Measurements from ENCODE around the gene EEPD1.
"Not testable (repeated sequence)": the region's sequence is repeated elsewhere in the genome, so short reads cannot be mapped to it uniquely, and the experiment has no call there.

DNA sequence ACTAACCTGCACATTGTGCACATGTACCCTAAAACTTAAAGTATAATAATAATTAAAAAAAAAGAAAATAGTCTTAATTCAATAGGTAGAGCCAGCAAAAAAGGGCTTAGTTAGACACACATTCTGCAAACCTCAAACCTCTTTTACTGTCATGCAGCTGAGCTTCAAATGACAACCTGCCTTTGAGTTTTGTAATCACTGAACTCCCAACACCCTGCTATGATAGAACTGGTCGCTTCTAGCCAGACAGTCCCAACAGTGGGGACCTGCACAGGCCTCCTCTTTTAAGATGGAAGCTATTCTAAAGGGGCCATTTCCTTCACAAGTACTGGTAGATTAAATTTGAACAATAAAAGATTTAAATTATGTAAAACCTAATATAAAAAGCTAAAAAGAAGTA lies 90.9 kb downstream of the EEPD1 start:
- TF ChIP-seq, protein P1, sequence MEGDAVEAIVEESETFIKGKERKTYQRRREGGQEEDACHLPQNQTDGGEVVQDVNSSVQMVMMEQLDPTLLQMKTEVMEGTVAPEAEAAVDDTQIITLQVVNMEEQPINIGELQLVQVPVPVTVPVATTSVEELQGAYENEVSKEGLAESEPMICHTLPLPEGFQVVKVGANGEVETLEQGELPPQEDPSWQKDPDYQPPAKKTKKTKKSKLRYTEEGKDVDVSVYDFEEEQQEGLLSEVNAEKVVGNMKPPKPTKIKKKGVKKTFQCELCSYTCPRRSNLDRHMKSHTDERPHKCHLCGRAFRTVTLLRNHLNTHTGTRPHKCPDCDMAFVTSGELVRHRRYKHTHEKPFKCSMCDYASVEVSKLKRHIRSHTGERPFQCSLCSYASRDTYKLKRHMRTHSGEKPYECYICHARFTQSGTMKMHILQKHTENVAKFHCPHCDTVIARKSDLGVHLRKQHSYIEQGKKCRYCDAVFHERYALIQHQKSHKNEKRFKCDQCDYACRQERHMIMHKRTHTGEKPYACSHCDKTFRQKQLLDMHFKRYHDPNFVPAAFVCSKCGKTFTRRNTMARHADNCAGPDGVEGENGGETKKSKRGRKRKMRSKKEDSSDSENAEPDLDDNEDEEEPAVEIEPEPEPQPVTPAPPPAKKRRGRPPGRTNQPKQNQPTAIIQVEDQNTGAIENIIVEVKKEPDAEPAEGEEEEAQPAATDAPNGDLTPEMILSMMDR (IDR thresholded peaks at IDR 0.05), result not testable (repeated sequence)
- TF ChIP-seq POLR2A (IDR thresholded peaks at IDR 0.05), result not testable (repeated sequence)
